ENCODE results near the gene RSPH10B. TPM values are rescaled to one million over a fixed set of nuclear protein-coding genes. Genes with fewer than 3 reads are reported as not detected.
"Not testable (repeated sequence)": the region's sequence is repeated elsewhere in the genome, so short reads cannot be mapped to it uniquely, and the experiment has no call there.

The RSPH10B gene
- total RNA-seq, 1 experiment from 2014 or later, result not detected

DNA sequence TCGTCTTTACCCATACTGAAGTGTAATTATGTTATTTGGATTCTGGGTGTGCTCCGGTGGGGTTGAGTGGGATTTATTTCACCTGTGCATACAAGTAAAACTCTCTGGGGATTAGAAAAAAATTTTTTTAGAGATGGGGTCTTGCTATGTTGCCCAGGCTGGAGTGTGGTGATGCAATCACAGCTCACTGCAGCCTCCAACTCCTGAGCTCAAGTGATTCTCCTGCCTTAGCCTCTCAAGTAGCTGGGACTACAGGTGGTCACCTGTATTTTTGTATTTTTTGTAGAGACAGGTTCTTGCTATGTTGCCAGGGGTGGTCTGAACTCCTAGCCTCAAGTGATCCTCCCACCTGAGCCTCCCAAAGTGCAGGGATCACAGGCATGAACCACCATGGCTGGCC, 80.2 kb downstream of the RSPH10B start:
- ATAC-seq; H3K27me3 ChIP-seq (ENCODE audit: insufficient read depth, low read length); H3K9me3 ChIP-seq (ENCODE audit: control insufficient read depth in 1 of 2, insufficient read depth in 1 of 2, low read depth in 1 of 2, low read length in 2 of 2); H4K20me1 ChIP-seq (ENCODE audit: insufficient read depth); CTCF ChIA-PET; H3K4me3 ChIP-seq (replicated peaks in 1 of 2; ENCODE audit: low read depth in 1 of 2, low read length in 2 of 2); DNase-seq (ENCODE audit: low read depth, low spot score); H3K9ac ChIP-seq (ENCODE audit: low read length); H2AFZ ChIP-seq (ENCODE audit: low read depth, low read length, poor library complexity, severe bottlenecking); RAD21 ChIA-PET (ENCODE audit: low non-redundant PET in 1 of 2, low total read pairs in 2 of 2, uncharacterized antibody in 2 of 2, unreplicated experiment in 2 of 2); H3K79me2 ChIP-seq (ENCODE audit: insufficient read depth, low read length); H3K4me2 ChIP-seq (ENCODE audit: low read length); BruUV-seq (replicated peaks); POLR2A ChIA-PET; H3K27ac ChIP-seq (ENCODE audit: low read depth, low read length); H3K4me1 ChIP-seq (ENCODE audit: control insufficient read depth in 1 of 2, insufficient read depth in 2 of 2, low read length in 2 of 2); H3K9me2 ChIP-seq (ENCODE audit: insufficient read depth); H3K36me3 ChIP-seq (ENCODE audit: control insufficient read depth in 1 of 2, insufficient read depth in 2 of 2, low read length in 2 of 2); intact Hi-C loops (cut with micrococcal nuclease): not testable (repeated sequence)

DNA sequence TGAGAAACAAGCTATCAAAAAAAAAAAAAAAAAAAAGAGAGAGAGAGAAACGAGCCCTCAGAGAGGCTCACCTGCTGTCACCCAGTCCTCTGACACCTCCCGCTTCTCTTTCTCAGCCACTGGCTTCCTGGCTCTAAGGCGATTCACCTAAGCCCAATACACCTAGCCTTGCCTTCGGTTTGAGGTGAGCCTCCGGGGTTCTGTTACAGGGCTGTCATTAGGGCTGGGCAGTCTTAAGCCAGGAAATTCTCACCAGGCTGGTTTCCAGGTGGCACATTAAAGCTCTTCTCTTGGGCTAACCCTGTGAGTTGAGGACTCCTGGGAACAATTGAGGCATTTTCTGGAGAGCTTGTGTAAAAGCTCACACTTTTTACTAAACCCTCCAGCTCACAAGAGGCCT, 82.5 kb downstream of the RSPH10B start:
- H3K4me2 ChIP-seq (ENCODE audit: low read length); POLR2A ChIA-PET; H3K9ac ChIP-seq (ENCODE audit: low read length); RAD21 ChIA-PET (ENCODE audit: low non-redundant PET in 1 of 2, low total read pairs in 2 of 2, uncharacterized antibody in 2 of 2, unreplicated experiment in 2 of 2); H3K4me1 ChIP-seq (ENCODE audit: control insufficient read depth in 1 of 2, insufficient read depth in 2 of 2, low read length in 2 of 2); H3K27ac ChIP-seq (ENCODE audit: low read depth, low read length); H2AFZ ChIP-seq (ENCODE audit: low read depth, low read length, poor library complexity, severe bottlenecking); H4K20me1 ChIP-seq (ENCODE audit: insufficient read depth); ATAC-seq; DNase-seq (ENCODE audit: low read depth, low spot score); intact Hi-C loops (cut with micrococcal nuclease); H3K27me3 ChIP-seq (ENCODE audit: insufficient read depth, low read length); H3K36me3 ChIP-seq (ENCODE audit: control insufficient read depth in 1 of 2, insufficient read depth in 2 of 2, low read length in 2 of 2); BruUV-seq (replicated peaks); H3K79me2 ChIP-seq (ENCODE audit: insufficient read depth, low read length); H3K4me3 ChIP-seq (replicated peaks in 1 of 2; ENCODE audit: low read depth in 1 of 2, low read length in 2 of 2); CTCF ChIA-PET; H3K9me3 ChIP-seq (ENCODE audit: control insufficient read depth in 1 of 2, insufficient read depth in 1 of 2, low read depth in 1 of 2, low read length in 2 of 2); H3K9me2 ChIP-seq (ENCODE audit: insufficient read depth): not testable (repeated sequence)

DNA sequence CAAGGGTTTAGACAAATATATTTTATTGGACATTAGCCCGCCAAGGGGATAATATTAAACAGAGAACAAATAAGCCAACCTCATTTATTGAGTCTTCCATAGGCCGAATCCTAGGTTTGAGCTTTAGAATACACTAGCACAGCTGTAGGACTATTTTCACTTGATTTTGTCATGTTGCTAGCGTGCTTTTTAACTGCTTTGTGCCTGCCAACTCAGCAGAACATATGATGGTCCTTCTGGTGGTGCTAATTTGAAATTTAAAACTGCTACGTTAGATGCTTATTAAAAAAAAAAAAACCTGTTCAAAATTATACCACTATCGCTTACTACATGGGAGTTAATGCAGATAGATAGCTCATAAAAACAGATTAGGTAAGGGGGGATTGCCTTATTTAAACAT, 86.1 kb downstream of the RSPH10B start:
- H4K20me1 ChIP-seq (ENCODE audit: insufficient read depth); H3K4me1 ChIP-seq (ENCODE audit: control insufficient read depth in 1 of 2, insufficient read depth in 2 of 2, low read length in 2 of 2); H3K9me3 ChIP-seq (ENCODE audit: control insufficient read depth in 1 of 2, insufficient read depth in 1 of 2, low read depth in 1 of 2, low read length in 2 of 2); H3K4me3 ChIP-seq (replicated peaks in 1 of 2; ENCODE audit: low read depth in 1 of 2, low read length in 2 of 2); DNase-seq (ENCODE audit: low read depth, low spot score); H3K27me3 ChIP-seq (ENCODE audit: insufficient read depth, low read length); H3K9me2 ChIP-seq (ENCODE audit: insufficient read depth); ATAC-seq; H3K4me2 ChIP-seq (ENCODE audit: low read length); H3K79me2 ChIP-seq (ENCODE audit: insufficient read depth, low read length); BruUV-seq (replicated peaks); H3K9ac ChIP-seq (ENCODE audit: low read length); POLR2A ChIA-PET; intact Hi-C loops (cut with micrococcal nuclease); RAD21 ChIA-PET (ENCODE audit: low non-redundant PET in 1 of 2, low total read pairs in 2 of 2, uncharacterized antibody in 2 of 2, unreplicated experiment in 2 of 2); H3K36me3 ChIP-seq (ENCODE audit: control insufficient read depth in 1 of 2, insufficient read depth in 2 of 2, low read length in 2 of 2); H2AFZ ChIP-seq (ENCODE audit: low read depth, low read length, poor library complexity, severe bottlenecking); H3K27ac ChIP-seq (ENCODE audit: low read depth, low read length); CTCF ChIA-PET: not testable (repeated sequence)

DNA sequence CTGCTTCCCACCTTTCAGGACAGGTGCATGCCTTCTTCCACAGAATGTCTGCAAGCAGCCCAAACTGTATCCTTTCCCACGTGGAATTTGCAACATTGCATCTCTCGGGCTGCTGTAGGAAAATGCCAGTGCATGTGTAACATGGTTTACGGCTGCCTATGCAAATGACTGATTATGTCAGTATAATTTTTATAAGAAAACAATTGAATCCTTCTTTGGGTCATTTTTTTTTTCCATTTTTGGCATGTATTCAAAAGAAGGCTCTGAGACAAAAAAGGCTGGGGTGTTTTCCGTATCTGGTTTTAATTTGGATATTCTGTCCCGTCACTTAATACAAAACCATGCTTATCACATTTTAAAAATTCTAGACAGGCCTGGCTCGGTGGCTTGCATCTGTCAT, 90.4 kb downstream of the RSPH10B start:
- H4K20me1 ChIP-seq (ENCODE audit: insufficient read depth); H3K9ac ChIP-seq (ENCODE audit: low read length); H3K4me1 ChIP-seq (ENCODE audit: control insufficient read depth in 1 of 2, insufficient read depth in 2 of 2, low read length in 2 of 2); H3K4me3 ChIP-seq (replicated peaks in 1 of 2; ENCODE audit: low read depth in 1 of 2, low read length in 2 of 2); DNase-seq (ENCODE audit: low read depth, low spot score); H3K79me2 ChIP-seq (ENCODE audit: insufficient read depth, low read length); H3K4me2 ChIP-seq (ENCODE audit: low read length); CTCF ChIA-PET; POLR2A ChIA-PET; H3K27me3 ChIP-seq (ENCODE audit: insufficient read depth, low read length); ATAC-seq; intact Hi-C loops (cut with micrococcal nuclease); H3K36me3 ChIP-seq (ENCODE audit: control insufficient read depth in 1 of 2, insufficient read depth in 2 of 2, low read length in 2 of 2); BruUV-seq (replicated peaks); RAD21 ChIA-PET (ENCODE audit: low non-redundant PET in 1 of 2, low total read pairs in 2 of 2, uncharacterized antibody in 2 of 2, unreplicated experiment in 2 of 2); H2AFZ ChIP-seq (ENCODE audit: low read depth, low read length, poor library complexity, severe bottlenecking); H3K27ac ChIP-seq (ENCODE audit: low read depth, low read length); H3K9me2 ChIP-seq (ENCODE audit: insufficient read depth); H3K9me3 ChIP-seq (ENCODE audit: control insufficient read depth in 1 of 2, insufficient read depth in 1 of 2, low read depth in 1 of 2, low read length in 2 of 2): not testable (repeated sequence)

DNA sequence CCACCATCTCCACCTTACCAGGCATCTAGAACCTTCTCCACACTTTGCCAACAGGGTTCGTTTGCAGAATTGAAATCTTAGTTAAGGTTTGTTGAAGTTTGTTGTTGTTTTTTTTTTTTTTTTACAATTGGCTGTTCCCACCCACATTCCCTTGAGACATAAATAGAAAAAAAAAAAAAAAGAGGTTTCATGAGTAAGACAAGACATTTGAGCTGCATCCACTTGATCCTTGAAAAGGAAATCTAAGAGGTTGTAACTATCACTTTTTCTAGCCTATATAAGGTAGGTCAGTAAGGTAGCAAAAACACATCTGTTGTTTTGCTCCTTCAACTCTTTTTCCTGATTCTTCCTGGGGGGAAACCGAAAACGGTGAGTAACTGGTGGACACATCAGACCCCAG, 90.9 kb downstream of the RSPH10B start:
- H3K4me3 ChIP-seq (replicated peaks in 1 of 2; ENCODE audit: low read depth in 1 of 2, low read length in 2 of 2); H3K9me2 ChIP-seq (ENCODE audit: insufficient read depth); H3K27ac ChIP-seq (ENCODE audit: low read depth, low read length); BruUV-seq (replicated peaks); H3K4me2 ChIP-seq (ENCODE audit: low read length); H3K79me2 ChIP-seq (ENCODE audit: insufficient read depth, low read length); H4K20me1 ChIP-seq (ENCODE audit: insufficient read depth); H3K36me3 ChIP-seq (ENCODE audit: control insufficient read depth in 1 of 2, insufficient read depth in 2 of 2, low read length in 2 of 2); CTCF ChIA-PET; H3K4me1 ChIP-seq (ENCODE audit: control insufficient read depth in 1 of 2, insufficient read depth in 2 of 2, low read length in 2 of 2); H3K9ac ChIP-seq (ENCODE audit: low read length); ATAC-seq; DNase-seq (ENCODE audit: low read depth, low spot score); H3K27me3 ChIP-seq (ENCODE audit: insufficient read depth, low read length); H3K9me3 ChIP-seq (ENCODE audit: control insufficient read depth in 1 of 2, insufficient read depth in 1 of 2, low read depth in 1 of 2, low read length in 2 of 2); intact Hi-C loops (cut with micrococcal nuclease); H2AFZ ChIP-seq (ENCODE audit: low read depth, low read length, poor library complexity, severe bottlenecking); POLR2A ChIA-PET; RAD21 ChIA-PET (ENCODE audit: low non-redundant PET in 1 of 2, low total read pairs in 2 of 2, uncharacterized antibody in 2 of 2, unreplicated experiment in 2 of 2): not testable (repeated sequence)
